GM12865 (cell line): ENCODE results near the gene PRM3.
A peak's percentile ranks its signal among the peaks of the same experiment; 100 is the strongest.

Source experiments
- DNase-seq: peaks from one replicate; pipeline ENCODE4 v3.0.0; 2010; ENCODE audit warnings: low read depth
- H3K4me3 ChIP-seq: 2 replicates; pipeline ENCODE4 v1.5.1; 2011; ENCODE audit warnings: mild to moderate bottlenecking, low read depth, low read length, control low read depth
- CTCF ChIP-seq: IDR thresholded peaks from 2 replicates; pipeline ENCODE4 v1.5.1; 2011; ENCODE audit warnings: low read length, control low read depth, low read depth, inconsistent platforms; ENCODE audit not compliant: insufficient read depth; ENCODE audit errors: missing control alignments

PRM3 gene

GRCh38 chr16:11252482-11252931 lies 20.9 kb downstream of the PRM3 start:
- peak overlapping the region; percentile 68 for H3K4me3 ChIP-seq
- no peak for TF ChIP-seq CTCF

GRCh38 chr16:11251525-11252481 lies 21.6 kb downstream of the PRM3 start:
- peak; percentile 77 for DNase-seq
- peak overlapping the region; percentile 68 for H3K4me3 ChIP-seq
- no peak for TF ChIP-seq CTCF

More at GRCh38 chr16:11252482-11252931, 20.9 kb downstream of the PRM3 start:
- no peak for DNase-seq

- no peak for DNase-seq
- H3K4me3 ChIP-seq: peak overlapping the region; percentile 57
- TF ChIP-seq CTCF: no peak
Observed at GRCh38 chr16:11250786-11251524, 22.5 kb downstream of the PRM3 start.

- peak overlapping the region; percentile 57 for H3K4me3 ChIP-seq
- no peak for TF ChIP-seq CTCF
- DNase-seq: peak; percentile 74
Observed at GRCh38 chr16:11250091-11250785, 23.2 kb downstream of the PRM3 start.

GRCh38 chr16:11249233-11250061 lies 24.0 kb downstream of the PRM3 start:
- TF ChIP-seq CTCF: no peak
- H3K4me3 ChIP-seq: peak overlapping the region; percentile 57
- peak; percentile 92 for DNase-seq

GRCh38 chr16:11248133-11248532 lies 25.3 kb downstream of the PRM3 start:
- TF ChIP-seq CTCF: no peak
- H3K4me3 ChIP-seq: no peak overlapping the region
- DNase-seq: peak; percentile 25
